NCI-H748 (cell line): ENCODE data around the gene OSBPL3.
A peak's percentile ranks its signal among the peaks of the same experiment; 100 is the strongest.

Source experiments
- DNase-seq: peaks from one replicate; lab custom pipeline; 2025; ENCODE audit not compliant: unreplicated experiment; lab: John Stamatoyannopoulos, UW

The OSBPL3 gene

DNA sequence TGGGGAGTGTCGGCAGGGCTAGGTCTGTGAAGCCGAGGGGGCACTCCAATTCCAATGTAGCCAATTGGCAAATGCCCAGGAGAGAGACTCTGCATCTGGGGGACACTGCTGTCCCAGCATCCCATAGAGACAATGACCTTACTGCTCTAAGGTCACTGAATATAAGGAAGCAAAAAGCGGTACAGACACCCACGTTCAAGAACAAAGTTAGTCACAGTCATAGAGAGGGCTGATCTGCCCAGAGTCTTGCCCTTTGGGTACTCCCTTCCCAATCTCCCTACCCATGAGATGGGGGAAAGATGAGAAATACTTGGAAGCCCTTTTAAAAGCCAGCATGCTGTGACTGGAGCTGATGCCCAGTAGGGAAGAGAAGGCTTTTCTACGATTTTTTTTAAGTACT is 146.4 kb downstream of the OSBPL3 start:
- DNase-seq = no peak

DNA sequence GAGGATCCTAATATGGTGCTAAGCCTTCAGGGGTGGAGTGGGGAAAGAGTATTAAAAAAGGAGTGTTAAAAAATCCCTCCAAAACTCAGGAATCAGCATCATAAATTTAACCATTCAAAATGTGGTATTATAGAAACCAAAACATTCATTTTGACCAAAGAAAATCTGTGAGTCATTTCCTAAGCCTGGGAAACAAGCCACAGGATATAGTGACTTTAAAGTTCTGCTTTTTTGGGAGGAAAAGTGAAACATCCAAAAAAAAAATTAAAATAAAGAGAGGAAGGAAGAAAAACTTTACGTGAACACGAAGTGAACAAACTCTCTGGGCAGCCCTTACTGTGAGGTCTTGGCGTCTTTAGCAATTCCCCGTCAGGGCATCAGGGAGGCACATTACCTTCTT is 148.7 kb downstream of the OSBPL3 start:
- no peak for DNase-seq

DNA sequence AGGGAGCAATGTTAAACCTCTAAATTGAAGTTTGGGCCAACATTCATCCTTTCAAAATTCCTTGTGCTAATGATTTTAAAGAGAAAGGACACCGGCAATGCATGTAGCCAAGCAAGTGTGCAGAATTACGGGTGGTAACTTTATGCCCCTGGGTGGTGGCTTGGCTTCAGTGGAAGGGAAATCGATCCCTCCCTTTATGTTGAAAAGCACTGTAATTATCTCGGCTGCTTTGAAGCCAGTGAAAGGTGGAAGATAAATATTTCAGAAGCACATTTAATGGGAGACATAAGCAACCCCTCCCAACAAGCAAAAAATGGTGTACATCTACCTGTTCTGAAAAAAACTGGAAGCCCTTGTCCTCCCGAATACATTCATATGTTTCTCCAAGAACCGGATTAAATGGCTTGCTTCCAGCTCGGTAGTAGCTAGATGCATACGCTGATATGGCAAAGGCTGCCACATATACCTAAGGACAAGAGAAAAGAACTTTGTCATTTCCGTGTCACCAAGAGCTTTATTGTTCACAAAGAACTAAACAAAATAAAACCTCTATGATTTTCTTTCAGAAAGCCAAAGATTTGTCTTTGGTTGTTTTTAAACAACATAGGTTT is 149.4 kb downstream of the OSBPL3 start:
- peak; percentile 91 for DNase-seq

DNA sequence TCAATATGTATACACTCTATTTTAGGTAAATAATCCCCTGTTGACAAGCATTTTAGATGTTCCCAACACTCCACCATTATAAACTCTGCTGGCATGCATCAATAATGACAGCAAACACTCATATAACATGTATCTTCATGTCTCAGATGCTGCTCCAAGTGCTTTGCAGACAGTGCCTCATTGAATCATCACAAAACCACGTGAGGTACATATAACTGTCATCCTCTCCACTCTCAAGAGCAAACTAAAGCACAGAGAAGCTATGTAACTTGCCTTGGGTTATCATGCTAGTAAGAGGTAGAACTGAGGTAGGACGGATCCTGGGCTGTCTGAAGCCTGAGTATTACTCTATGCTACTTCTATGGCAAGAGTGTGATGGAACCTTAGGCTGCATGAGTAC is 150.2 kb downstream of the OSBPL3 start:
- no peak for DNase-seq

DNA sequence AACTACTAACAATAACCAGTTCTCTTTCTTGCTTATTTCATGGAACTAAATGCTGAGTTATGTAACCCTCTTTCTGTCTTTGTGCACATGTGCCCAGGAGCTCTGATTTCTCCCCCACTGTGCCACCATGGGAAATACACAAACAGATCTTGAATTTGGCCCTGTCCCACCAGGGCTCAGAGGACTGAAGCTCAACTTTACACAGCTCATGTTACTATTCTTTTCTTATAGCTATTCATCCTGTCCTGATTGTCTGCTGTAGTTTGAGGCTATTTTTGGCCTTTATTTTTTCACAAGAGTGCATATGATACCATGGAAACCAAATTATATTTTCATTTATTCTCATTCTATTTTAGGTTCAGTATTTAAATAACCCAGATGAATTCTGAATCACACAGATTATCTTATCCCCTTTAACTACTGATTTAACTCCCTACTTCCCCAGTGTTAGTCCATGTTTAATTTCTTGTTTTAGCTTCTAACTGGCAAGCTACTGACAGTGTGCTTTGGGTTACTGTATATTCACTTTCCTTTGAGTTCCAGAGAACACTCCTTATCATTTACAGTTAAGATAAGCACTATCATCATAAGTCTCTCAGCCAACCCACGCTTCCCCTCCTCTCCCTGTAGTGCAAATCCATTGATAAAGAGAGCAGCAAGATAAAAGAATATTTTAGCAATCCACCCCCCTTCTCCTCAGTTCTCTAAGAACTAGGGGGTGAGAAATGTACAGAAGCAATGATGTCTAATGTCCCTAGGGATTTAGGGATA is 150.9 kb downstream of the OSBPL3 start:
- peak; percentile 8 for DNase-seq

DNA sequence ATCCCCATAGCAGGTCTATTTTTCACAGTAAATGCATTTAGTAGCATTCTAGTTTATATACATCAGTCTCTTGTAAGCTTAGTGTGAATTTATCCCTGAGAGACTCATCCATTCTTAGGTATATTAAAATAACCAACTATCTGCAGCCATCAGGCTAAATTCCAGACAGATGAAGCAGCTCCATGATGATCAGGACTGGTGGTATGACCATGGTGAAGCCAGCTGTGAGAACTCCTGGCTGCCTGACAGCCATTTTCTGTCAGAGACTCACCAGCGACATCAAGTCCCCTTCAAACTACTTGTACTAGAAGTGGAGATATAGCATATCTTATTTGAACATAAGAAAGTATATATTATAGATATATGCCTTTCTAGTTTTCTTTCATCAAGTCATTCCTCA is 152.4 kb downstream of the OSBPL3 start:
- no peak for DNase-seq

DNA sequence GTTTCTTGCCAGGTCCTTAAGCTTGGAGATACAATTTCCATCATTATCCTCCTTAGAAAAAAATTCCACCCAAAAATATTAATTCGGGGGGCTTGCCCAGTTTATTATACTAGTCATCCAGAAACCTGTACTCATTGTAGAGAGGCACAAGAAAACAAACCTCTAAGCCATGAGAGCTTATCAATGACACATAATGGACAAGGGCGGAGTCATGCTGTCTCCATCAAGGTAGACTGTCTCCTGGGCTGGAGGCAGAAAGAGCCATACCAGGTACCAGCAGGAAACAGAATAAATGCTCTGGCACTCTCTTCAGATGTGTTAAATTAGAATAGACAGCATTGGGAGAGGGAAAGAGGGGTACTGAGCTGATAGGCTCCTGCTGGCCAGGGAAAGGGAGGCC is 153.0 kb downstream of the OSBPL3 start:
- DNase-seq = no peak

DNA sequence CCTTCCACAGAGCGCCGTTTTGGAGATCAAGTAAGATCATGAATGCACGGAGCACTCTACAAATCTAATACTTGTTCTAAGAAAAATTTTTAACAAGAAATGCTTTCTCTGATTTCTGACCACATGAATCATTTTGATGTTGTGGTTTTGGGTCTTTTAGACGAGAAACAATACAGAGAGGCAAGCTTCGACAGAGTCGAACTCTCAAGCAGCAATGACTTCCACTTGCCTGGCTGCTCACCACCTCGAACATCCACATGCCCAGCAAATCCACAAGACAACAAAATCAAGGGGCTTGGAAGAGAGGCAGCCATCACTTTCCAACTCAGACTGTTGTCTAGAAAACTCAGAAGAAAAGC is 153.3 kb downstream of the OSBPL3 start:
- no peak for DNase-seq

DNA sequence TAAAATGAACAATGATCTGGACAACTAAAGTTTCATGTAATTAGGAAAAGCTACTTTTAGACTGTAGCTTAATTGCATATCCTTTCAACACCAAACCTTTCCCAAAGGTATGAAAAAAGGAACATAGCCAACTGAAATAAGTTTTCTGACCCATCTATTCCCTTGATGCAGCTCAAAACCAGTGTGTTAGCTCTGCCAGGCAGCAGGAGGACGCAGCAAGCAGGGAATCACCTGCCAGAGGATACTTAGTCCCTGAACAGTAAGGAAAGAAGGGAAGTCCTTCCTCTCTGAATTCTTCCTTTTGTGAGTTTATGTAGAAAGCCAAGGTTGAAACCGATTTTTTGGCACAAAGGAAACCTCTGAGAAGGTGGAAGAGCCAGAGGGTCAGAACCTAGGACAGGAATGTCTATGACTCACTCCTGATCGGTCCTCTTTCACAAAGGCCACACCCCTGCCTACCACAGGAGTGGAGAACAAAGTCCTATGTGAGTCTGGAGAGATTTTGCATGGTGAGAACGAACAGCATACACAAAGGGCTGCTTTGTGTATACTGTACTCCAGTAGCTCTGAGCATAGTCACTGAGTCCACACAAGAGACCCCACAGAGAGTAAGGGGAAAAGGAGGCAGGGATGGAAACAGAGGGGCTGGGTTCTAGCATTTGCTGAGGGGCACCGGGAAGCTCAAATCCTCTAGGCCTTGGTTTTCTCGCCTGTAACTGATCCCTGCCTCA is 153.9 kb downstream of the OSBPL3 start:
- peak; percentile 5 for DNase-seq

DNA sequence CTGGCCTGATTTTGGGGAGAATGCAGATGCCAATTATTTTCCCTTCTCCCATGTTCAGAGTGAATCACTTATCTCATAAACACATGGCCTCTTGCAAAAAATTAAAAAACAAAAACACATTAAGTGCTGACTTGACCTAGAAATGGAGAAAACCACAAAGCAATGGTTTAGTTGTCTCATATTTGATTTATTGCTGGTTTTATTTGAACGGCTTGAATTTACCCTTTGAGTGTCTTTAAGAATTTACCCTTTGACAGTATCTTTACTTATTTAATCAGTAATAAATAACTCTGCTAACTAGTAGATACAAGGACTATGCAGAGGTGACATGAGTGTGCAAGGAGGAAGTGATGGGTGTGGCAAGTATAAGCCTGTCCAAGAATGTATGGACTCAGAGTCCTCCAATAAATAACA is 154.6 kb downstream of the OSBPL3 start:
- DNase-seq = no peak

DNA sequence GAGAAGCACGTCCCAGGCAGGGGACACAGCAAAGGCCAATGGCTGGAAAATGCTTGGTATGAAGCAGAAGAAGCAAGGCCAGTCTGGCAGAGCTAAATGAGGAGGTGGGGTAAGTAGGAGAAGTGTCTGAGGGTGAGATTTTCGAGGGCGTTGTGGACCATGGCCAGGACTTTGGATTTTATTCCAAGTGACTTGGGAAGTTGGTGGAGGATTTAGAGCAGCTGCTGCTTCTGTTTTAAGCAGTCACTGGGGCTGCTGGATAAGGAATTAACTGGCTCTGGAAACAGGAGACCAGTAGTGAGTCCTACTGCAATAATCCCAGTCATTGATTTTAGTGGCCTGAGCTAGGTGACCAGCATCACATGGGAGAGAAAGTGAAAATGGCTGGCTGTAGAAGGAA is 155.1 kb downstream of the OSBPL3 start:
- DNase-seq = no peak

DNA sequence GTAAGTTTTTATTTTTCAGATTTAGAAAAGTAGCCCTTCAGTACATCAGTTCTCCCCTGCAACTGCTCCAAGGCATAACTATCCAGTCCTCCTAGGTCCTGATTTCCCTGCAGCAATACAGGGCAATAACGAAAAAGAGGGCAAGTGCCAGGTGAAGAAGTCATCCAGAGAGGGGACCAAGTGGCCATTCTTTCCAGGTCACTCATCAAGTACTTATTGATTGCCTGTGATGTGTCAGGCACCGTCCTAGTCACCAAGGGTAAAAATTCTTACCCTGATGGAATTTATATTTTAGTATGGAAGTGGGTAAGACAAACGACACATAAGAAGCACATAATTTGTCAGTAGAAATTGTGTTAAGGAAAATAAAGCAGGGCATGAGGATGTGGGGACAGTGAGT is 155.6 kb downstream of the OSBPL3 start:
- DNase-seq = no peak

DNA sequence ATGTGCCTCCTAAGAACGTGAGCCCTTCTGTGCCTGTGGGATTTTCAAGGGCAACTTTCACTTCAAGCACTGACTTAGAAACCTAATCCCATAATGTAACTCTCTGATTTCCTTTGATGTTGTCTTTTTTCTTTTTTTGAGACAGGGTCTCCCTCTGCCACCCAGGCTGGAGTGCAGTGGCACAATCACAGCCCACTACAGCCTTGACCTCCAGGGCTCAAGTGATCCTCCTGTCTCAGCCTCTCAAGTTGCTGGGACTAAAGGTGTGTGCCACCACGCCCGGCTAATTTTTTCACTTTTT is 158.3 kb downstream of the OSBPL3 start:
- no peak for DNase-seq

DNA sequence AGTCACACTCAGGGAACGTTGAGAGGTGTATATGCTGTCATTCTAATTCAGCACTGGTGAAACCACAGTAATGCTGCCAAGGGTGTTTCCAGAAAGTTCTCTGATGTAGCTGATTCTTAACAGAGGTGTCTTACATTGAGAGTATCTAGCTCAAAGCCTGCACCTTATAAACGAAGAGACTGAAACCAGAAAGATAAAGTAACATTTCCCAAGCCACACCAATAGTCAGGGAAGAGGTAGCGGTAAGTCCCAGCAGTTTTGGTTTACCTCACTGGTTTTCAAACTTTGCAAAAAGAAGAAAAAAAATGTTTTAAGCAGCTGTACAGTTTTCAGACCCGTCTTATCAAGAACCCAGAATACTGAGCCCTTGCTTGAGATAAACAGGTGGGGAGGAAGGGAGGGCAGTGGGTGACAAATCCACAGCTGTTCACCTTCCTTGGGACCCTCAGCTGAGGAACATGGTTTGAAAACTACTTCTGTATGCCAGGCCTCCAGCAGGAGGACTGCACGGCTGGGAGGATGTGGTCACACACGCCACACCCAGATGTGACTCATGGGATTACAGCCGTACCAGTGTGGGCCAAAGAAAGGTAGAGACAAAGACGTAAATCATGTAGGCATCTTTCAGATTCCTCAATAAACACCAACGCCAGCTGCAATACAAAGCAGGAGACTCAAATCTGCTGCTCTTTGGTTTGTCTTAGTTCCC is 158.8 kb downstream of the OSBPL3 start:
- DNase-seq = peak; percentile 15

DNA sequence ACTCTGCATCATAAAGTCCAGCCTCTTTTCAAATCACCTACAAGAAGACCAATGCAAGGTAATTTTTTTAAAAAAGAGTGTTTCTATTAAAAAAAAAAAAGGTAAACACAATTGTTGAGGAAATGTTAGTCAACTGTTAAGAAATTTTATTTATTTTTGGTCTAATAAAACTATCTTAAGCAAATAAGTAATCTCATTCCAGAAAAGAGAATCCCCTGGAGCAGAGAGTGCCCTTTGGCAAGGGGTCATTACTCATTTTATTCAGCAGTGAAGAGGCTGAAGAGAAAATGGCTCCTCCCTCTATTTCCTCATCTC is 159.3 kb downstream of the OSBPL3 start:
- DNase-seq = peak; percentile 69

DNA sequence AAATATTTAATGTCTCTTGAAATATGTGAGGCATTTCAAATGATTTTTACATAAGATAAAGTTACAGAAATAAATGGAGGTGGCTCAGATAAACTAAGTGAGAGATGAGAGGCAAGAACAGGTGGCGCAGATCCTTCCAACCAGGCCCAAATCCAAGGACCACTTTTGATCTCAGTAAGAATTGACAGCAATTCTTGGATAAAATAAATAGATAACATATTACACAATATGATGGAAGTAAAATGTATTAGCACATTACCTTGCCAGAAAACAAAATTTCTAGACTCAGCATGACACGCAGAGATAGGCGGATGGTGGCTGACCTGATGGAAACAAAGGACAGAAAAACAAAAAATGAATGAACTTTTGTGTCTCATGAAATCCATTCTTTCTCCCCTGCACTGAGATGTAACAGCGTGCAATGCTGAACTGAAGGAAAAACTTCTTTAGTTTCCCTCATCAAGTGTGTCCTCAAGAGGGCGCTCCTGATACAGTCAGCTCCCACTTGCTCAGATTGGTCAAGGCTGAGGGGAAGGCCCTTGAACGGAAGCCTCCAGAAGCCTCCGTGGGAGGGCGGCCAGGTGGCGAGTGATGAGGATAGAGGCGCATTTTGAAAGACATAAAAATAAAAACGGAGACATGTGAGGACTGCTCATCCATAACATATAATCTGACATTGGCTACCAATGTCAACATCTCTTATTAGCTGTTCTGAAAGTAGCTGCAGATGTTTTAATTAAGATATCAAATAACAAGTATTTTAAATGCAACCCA is 159.9 kb downstream of the OSBPL3 start:
- peak; percentile 95 for DNase-seq

DNA sequence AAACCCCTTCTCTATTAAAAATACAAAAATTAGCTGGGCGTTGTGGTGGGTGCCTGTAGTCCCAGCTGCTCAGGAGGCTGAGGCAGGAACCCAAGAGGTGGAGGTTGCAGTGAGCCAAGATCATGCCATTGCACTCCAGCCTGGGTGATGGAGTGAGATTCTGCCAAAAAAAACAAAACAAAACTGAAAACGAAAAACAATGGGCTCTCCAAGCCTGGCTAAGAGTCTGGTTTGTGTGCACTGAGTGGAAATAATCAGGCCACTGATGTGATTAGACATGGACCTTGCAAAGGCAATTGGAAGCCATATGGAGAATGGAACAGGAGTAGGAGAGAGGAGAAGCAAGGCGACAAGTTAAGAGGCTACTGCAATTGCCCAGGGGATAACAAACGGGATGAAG is 162.6 kb downstream of the OSBPL3 start:
- no peak for DNase-seq

DNA sequence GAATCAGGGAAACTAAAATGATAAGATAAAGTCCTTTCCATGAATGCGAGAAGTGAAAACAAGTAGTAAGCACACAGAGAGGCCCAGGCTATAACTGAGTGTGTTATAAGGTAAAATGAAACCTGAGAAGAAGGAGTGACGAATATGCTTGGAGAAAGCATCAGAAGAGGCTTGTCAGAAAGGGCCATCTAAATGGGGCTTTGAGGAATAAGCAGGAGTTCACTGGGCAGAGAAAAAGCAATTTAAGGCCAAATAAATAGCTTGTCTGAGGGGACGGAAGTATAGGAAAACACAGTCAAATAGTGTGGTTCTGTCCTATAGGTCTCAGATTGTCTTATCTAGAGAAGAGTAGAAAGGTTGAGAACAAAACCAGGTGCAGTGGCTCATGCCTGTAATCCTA is 163.1 kb downstream of the OSBPL3 start:
- DNase-seq = no peak

DNA sequence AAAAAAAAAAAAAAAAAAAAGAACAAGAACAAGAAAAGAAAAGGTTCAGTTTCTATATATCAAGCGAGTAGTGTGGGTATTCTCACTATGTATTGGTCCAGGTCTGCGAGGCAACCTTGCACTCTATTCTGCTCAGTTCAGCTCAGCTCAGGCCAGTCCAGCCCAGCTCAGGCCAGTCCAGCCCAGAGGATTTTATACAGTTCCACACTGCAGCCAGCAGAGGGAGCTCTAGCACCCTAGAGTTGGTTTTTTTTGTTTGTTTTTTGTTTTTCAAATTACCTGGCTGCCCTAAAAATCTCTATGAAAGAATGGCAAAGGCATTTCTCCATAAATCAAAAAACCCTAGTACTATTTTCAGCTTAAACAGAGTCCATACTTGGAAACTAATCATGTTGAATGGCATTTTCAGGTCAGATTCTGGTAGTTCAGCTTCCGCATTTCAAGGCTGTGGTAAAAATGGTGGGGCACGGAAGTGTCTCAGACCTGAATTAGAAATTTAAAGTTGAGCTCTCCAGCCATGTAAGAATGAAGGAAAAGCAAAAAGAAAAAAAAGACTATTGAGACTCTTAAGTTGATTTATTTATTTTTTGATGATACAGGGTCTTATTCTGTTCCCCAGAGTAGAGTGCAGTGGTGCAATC is 167.6 kb downstream of the OSBPL3 start:
- DNase-seq = peak; percentile 52

DNA sequence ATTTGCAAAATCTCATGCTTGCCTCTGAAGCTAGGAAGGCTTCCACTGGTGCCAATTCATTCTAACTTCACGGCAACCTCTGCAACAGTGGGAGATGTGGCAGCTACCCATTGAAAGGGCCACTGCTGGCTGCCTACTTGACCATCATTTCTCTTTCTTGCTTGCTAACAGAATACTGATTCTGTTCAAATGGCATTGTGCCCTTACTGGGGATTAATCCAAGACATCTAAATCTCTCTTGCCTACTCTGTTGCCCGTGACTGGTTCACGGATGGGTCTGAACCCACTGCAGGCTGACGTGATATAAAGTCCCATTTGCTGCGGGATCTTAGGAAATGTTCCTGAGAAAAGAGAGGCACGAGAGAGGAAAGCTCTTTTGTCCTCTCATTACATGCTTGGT is 171.5 kb downstream of the OSBPL3 start:
- no peak for DNase-seq

DNA sequence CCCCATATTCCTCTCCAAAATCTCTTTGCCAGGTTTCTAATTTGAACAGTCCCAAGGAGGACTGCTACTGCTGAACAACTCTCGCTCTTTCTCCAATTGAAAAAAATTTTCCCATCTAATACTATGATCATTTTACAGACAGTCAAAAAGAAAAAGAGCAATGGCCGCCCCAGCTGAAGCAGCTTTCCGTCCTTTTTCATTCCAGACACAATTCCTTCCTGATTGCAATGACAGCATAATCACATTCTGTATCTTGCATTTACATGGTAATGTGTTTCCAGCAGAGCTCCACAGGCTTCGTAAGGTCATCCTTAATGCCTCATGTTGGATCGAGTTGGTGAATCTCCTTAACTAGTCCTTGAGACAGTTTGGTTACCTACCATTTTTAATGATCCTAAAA is 177.7 kb downstream of the OSBPL3 start:
- DNase-seq = no peak
